ENCODE results near the gene ZNF148.

- TF ChIP-seq CTCF (IDR thresholded peaks at IDR 0.05 in 4 of 5, conservative IDR thresholded peaks at IDR 0.05 in 1 of 5) (no peak), POLR2A (IDR thresholded peaks at IDR 0.05) (peak; percentile 53 to 79)
Measured at GRCh38 chr3:125374996-125375941, at the start of gene ZNF148.
